Omental fat pad (tissue), 4 donors: ENCODE data around the gene WNT9A. TPM values are rescaled to one million over a fixed set of nuclear protein-coding genes. Genes with fewer than 3 reads are reported as not detected.

ENCODE experiments used
- ATAC-seq: fragments of 150-250 bp; one replicate; pipeline ENCODE4 v1.9.1; 2016; ENCODE audit warnings: mild to moderate bottlenecking, moderate library complexity; ENCODE audit not compliant: low FRiP score
- DNase-seq: peaks from one replicate; pipeline ENCODE4 v3.0.0-alpha.2; 2019; ENCODE audit warnings: low spot score
- CTCF ChIP-seq, 3 donors: fragments of 450-650 bp; IDR thresholded peaks; one replicate each; pipeline ENCODE4 v1.5.1; 2016 to 2017; ENCODE audit warnings: antibody characterized with exemption in 3 of 3, mild to moderate bottlenecking in 3 of 3, moderate library complexity in 2 of 3
- total RNA-seq, 4 donors: library from RNA; depleted of rRNA; stranded (reverse); fragments of >200 nt; gene quantifications; one replicate each; pipeline ENCODE4 v1.1.0, GENCODE V29; 2016

The WNT9A gene
- total RNA-seq, 4 donors from 2014 or later = 1.3 to 16.5 (median 5.8) TPM

- TF ChIP-seq CTCF (IDR thresholded peaks at IDR 0.05) = no peak
Measured at GRCh38 chr1:227893949-227894721, 53.6 kb downstream of the WNT9A start.

GRCh38 chr1:227893300-227893948 is 54.3 kb downstream of the WNT9A start:
- ATAC-seq (no peak), DNase-seq (peak; percentile 10)
- TF ChIP-seq CTCF (IDR thresholded peaks at IDR 0.05) = no peak

More at GRCh38 chr1:227893949-227894721, 53.6 kb downstream of the WNT9A start:
- no peak for ATAC-seq
- peak; percentile 3 for DNase-seq

GRCh38 chr1:227892489-227893299 is 55.0 kb downstream of the WNT9A start:
- DNase-seq (no peak), ATAC-seq (no peak)
- no peak for TF ChIP-seq CTCF (IDR thresholded peaks at IDR 0.05)

- DNase-seq = peak; percentile 9
- no peak for TF ChIP-seq CTCF (IDR thresholded peaks at IDR 0.05)
Measured at GRCh38 chr1:227891955-227892488, 55.7 kb downstream of the WNT9A start.

GRCh38 chr1:227891223-227891954 is 56.3 kb downstream of the WNT9A start:
- no peak for ATAC-seq
- TF ChIP-seq CTCF (IDR thresholded peaks at IDR 0.05) = no peak
- DNase-seq = peak; percentile 18

More at GRCh38 chr1:227891955-227892488, 55.7 kb downstream of the WNT9A start:
- no peak for ATAC-seq
